Measurements from ENCODE around the gene TRPV6.

GRCh38 chr7:142851269-142851668 lies 34.3 kb downstream of the TRPV6 start:
- no peak for TF ChIP-seq CTCF (IDR thresholded peaks at IDR 0.05)
- TF ChIP-seq EP300 (IDR thresholded peaks at IDR 0.05): no peak
- no peak for TF ChIP-seq POLR2A (IDR thresholded peaks at IDR 0.05)
- TF ChIP-seq POLR2AphosphoS5 (IDR thresholded peaks at IDR 0.05): no peak
